SKM-1 treated with dmso at 0.1 percent for 144 hours (cell line): ENCODE data around the gene FOXA2.

Experiments used
- DNase-seq: peaks from one replicate; lab custom pipeline; 2025; ENCODE audit not compliant: unreplicated experiment; lab: John Stamatoyannopoulos, UW

FOXA2 gene

GRCh38 chr20:22542427-22542826, 41.9 kb downstream of the FOXA2 start:
- DNase-seq: no peak

- no peak for DNase-seq
Measured at GRCh38 chr20:22540832-22541231, 43.5 kb downstream of the FOXA2 start.

- no peak for DNase-seq
Measured at GRCh38 chr20:22536956-22537756, 47.2 kb downstream of the FOXA2 start.

- no peak for DNase-seq
Measured at GRCh38 chr20:22536141-22536828, 48.1 kb downstream of the FOXA2 start.

GRCh38 chr20:22535483-22535882, 48.9 kb downstream of the FOXA2 start:
- DNase-seq: no peak

- DNase-seq: no peak
Measured at GRCh38 chr20:22533823-22534751, 50.3 kb downstream of the FOXA2 start.

GRCh38 chr20:22532598-22532997, 51.8 kb downstream of the FOXA2 start:
- no peak for DNase-seq

- no peak for DNase-seq
Measured at GRCh38 chr20:22531756-22532155, 52.6 kb downstream of the FOXA2 start.

- no peak for DNase-seq
Measured at GRCh38 chr20:22531056-22531615, 53.2 kb downstream of the FOXA2 start.
